Suprapubic skin (tissue), 3 donors: ENCODE results near the gene ZNF512B.

Experiments
- CTCF ChIP-seq, 2 donors: fragments of 200-600 bp in 1 of 2; fragments of 450-650 bp in 1 of 2; sonication (generic) in 1 of 2; IDR thresholded peaks; one replicate each; pipeline ENCODE4 v1.5.1; 2016 to 2019; ENCODE audit warnings: antibody characterized with exemption in 2 of 2, mild to moderate bottlenecking in 1 of 2, moderate library complexity in 1 of 2
- POLR2A ChIP-seq, 2 donors: fragments of 450-650 bp; IDR thresholded peaks; one replicate each; pipeline ENCODE4 v1.6.1; 2017; ENCODE audit warnings: antibody characterized with exemption in 2 of 2, mild to moderate bottlenecking in 2 of 2, moderate library complexity in 2 of 2

GRCh38 chr20:63946986-63947637 lies 22.6 kb downstream of the ZNF512B start:
- TF ChIP-seq CTCF (IDR thresholded peaks at IDR 0.05) (no peak), POLR2A (IDR thresholded peaks at IDR 0.05) (no peak)
